Brain microvascular endothelial cell (primary cell): ENCODE measurements around the gene GRID1.

ENCODE experiments used
- DNase-seq: peaks from one replicate; pipeline ENCODE4 v3.0.0-alpha.2; 2020
- H3K27ac ChIP-seq: fragments of 250-450 bp; sonication (Bioruptor Pico); 2 replicates; pipeline ENCODE4 v1.5.1; 2020; ENCODE audit warnings: mild to moderate bottlenecking, moderate library complexity
- H3K27me3 ChIP-seq: fragments of 250-450 bp; sonication (Bioruptor Pico); replicated peaks from 2 replicates; pipeline ENCODE4 v1.5.1; 2020; ENCODE audit warnings: mild to moderate bottlenecking
- H3K36me3 ChIP-seq: fragments of 250-450 bp; sonication (Bioruptor Pico); replicated peaks from 2 replicates; pipeline ENCODE4 v1.5.1; 2020; ENCODE audit warnings: mild to moderate bottlenecking
- H3K4me3 ChIP-seq: 2 replicates; pipeline ENCODE4 v1.5.1; 2011; ENCODE audit warnings: low read depth, mild to moderate bottlenecking, control low read depth, low read length, moderate library complexity
- CTCF ChIP-seq: IDR thresholded peaks from 2 replicates; pipeline ENCODE4 v1.5.1; 2011; ENCODE audit warnings: low read depth, mild to moderate bottlenecking, moderate library complexity, low read length, control low read depth, inconsistent platforms; ENCODE audit errors: missing control alignments
- in situ Hi-C: cut with HindIII; loops from 2 replicates; pipeline ENCODE4 v1.10.0; 2017; ENCODE audit warnings: low sequenced_read_pairs, low pct_ligation_motif_present

Gene GRID1

GRCh38 chr10:85617751-85618546, 748.6 kb downstream of the GRID1 start:
- no peaks in the 10 kb centered on the region for H3K36me3 ChIP-seq
- in situ Hi-C loops, result no loop called here
- TF ChIP-seq CTCF, result no peak

GRCh38 chr10:85615556-85615955, 751.0 kb downstream of the GRID1 start:
- no peak for DNase-seq
- Histone ChIP-seq H3K4me3 (no peak overlapping the region), H3K27me3 (no peaks in the 10 kb centered on the region), H3K27ac (no peak overlapping the region), H3K36me3 (no peaks in the 10 kb centered on the region)
- no peak for TF ChIP-seq CTCF
- in situ Hi-C loops, result no loop called here

More at GRCh38 chr10:85617751-85618546, 748.6 kb downstream of the GRID1 start:
- Histone ChIP-seq H3K27me3 (no peaks in the 10 kb centered on the region), H3K27ac (no peak overlapping the region), H3K4me3 (no peak overlapping the region)
- no peak for DNase-seq

GRCh38 chr10:85614981-85615380, 751.6 kb downstream of the GRID1 start:
- no peak for TF ChIP-seq CTCF
- DNase-seq, result no peak
- in situ Hi-C loops, result no loop called here
- no peaks in the 10 kb centered on the region for H3K36me3 ChIP-seq
- no peaks in the 10 kb centered on the region for H3K27me3 ChIP-seq
- H3K27ac ChIP-seq, result no peak overlapping the region
- no peak overlapping the region for H3K4me3 ChIP-seq

GRCh38 chr10:85614566-85614965, 752.0 kb downstream of the GRID1 start:
- H3K27ac ChIP-seq, result no peak overlapping the region
- in situ Hi-C loops, result no loop called here
- H3K36me3 ChIP-seq, result no peaks in the 10 kb centered on the region
- H3K4me3 ChIP-seq, result no peak overlapping the region
- TF ChIP-seq CTCF, result no peak
- no peak for DNase-seq
- no peaks in the 10 kb centered on the region for H3K27me3 ChIP-seq

GRCh38 chr10:85613391-85613790, 753.2 kb downstream of the GRID1 start:
- no peak for DNase-seq

More at GRCh38 chr10:85613391-85613790, 753.2 kb downstream of the GRID1 start:
- TF ChIP-seq CTCF, result no peak
- Histone ChIP-seq H3K36me3 (no peaks in the 10 kb centered on the region), H3K4me3 (no peak overlapping the region), H3K27ac (no peak overlapping the region), H3K27me3 (no peaks in the 10 kb centered on the region)
- in situ Hi-C loops, result no loop called here
